Measurements from ENCODE around the gene WWOX.

WWOX gene

GRCh38 chr16:78458588-78458987 is 359.1 kb downstream of the WWOX start:
- DNase-seq (ENCODE audit: low read depth in 1 of 2, low spot score in 1 of 2), result no peak

GRCh38 chr16:78460428-78460827 is 361.0 kb downstream of the WWOX start:
- no peak for DNase-seq (ENCODE audit: low read depth in 1 of 2, low spot score in 1 of 2)

GRCh38 chr16:78461087-78461486 is 361.6 kb downstream of the WWOX start:
- DNase-seq (ENCODE audit: low read depth in 1 of 2, low spot score in 1 of 2), result no peak

- DNase-seq (ENCODE audit: low read depth in 1 of 2, low spot score in 1 of 2), result no peak
These were observed 362.2 kb downstream of the WWOX start for GRCh38 chr16:78461496-78462287.

- DNase-seq (ENCODE audit: low read depth in 1 of 2, low spot score in 1 of 2), result no peak
These were observed 363.1 kb downstream of the WWOX start for GRCh38 chr16:78462288-78463208.

- no peak for DNase-seq (ENCODE audit: low read depth in 1 of 2, low spot score in 1 of 2)
These were observed 364.1 kb downstream of the WWOX start for GRCh38 chr16:78463591-78463990.

GRCh38 chr16:78464833-78465232 is 365.4 kb downstream of the WWOX start:
- no peak for DNase-seq (ENCODE audit: low read depth in 1 of 2, low spot score in 1 of 2)

- DNase-seq (ENCODE audit: low read depth in 1 of 2, low spot score in 1 of 2), result no peak
These were observed 366.3 kb downstream of the WWOX start for GRCh38 chr16:78465730-78466129.

GRCh38 chr16:78469787-78470186 is 370.3 kb downstream of the WWOX start:
- DNase-seq (ENCODE audit: low read depth in 1 of 2, low spot score in 1 of 2), result no peak

- no peak for DNase-seq (ENCODE audit: low read depth in 1 of 2, low spot score in 1 of 2)
These were observed 373.7 kb downstream of the WWOX start for GRCh38 chr16:78473031-78473699.

- no peak for DNase-seq (ENCODE audit: low read depth in 1 of 2, low spot score in 1 of 2)
These were observed 375.3 kb downstream of the WWOX start for GRCh38 chr16:78474762-78475161.

- no peak for DNase-seq (ENCODE audit: low read depth in 1 of 2, low spot score in 1 of 2)
These were observed 377.2 kb downstream of the WWOX start for GRCh38 chr16:78476615-78477014.

- DNase-seq (ENCODE audit: low read depth in 1 of 2, low spot score in 1 of 2), result no peak
These were observed 378.9 kb downstream of the WWOX start for GRCh38 chr16:78478267-78478861.

- no peak for DNase-seq (ENCODE audit: low read depth in 1 of 2, low spot score in 1 of 2)
These were observed 380.3 kb downstream of the WWOX start for GRCh38 chr16:78479723-78480122.

- no peak for DNase-seq (ENCODE audit: low read depth in 1 of 2, low spot score in 1 of 2)
These were observed 381.1 kb downstream of the WWOX start for GRCh38 chr16:78480588-78480987.

- no peak for DNase-seq (ENCODE audit: low read depth in 1 of 2, low spot score in 1 of 2)
These were observed 383.9 kb downstream of the WWOX start for GRCh38 chr16:78483124-78483992.

- DNase-seq (ENCODE audit: low read depth in 1 of 2, low spot score in 1 of 2), result no peak
These were observed 385.1 kb downstream of the WWOX start for GRCh38 chr16:78484509-78485058.

- DNase-seq (ENCODE audit: low read depth in 1 of 2, low spot score in 1 of 2), result no peak
These were observed 385.9 kb downstream of the WWOX start for GRCh38 chr16:78485188-78485916.

GRCh38 chr16:78485917-78486257 is 386.4 kb downstream of the WWOX start:
- no peak for DNase-seq (ENCODE audit: low read depth in 1 of 2, low spot score in 1 of 2)

Measured in activated CD4-positive, alpha-beta T cell treated with anti-CD3 and anti-CD28 coated beads, Interleukin-2, amount 50 U/mL, for 24 hours (primary cell).